Measurements from ENCODE around the gene EML3. TPM values are rescaled to one million over a fixed set of nuclear protein-coding genes. Genes with fewer than 3 reads are reported as not detected.
"Not testable (repeated sequence)": the region's sequence is repeated elsewhere in the genome, so short reads cannot be mapped to it uniquely, and the experiment has no call there.

EML3 gene
- polyA plus RNA-seq, 1 donor (not counting 4 experiments of a cell fraction or from before 2014, with no cell fraction given), result 13.6 TPM

DNA sequence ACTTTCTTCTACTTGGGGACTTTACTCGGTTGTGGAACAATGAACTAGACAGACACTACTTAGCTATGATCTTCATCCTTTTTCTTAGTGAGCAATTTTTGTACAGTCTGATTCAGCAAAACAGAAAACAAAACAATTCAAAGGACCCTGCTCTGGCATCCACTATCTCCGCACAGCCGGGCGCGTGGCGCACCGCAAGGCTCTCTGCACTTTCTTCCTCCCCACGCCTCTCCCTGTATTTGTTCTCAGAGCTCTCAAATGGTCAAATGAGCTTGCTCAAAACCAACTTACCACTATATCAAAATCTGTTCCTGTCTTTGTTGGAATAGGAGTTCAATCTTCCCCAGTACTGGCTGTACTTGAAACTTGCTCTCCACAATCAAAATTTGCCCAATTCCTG, 46.3 kb downstream of the EML3 start:
- Histone ChIP-seq H3K79me2 (ENCODE audit: control insufficient read depth, insufficient read depth, low read length) (peaks cover 73% of the 10 kb centered on the region), H3K27me3 (ENCODE audit: control insufficient read depth, extremely low read depth, insufficient read depth, low read length) (no peaks in the 10 kb centered on the region), H3K27ac (ENCODE audit: control insufficient read depth, insufficient read depth, low read length) (no peak overlapping the region), H3K4me3 (ENCODE audit: control insufficient read depth in 2 of 3, extremely low read depth in 1 of 3, insufficient read depth in 2 of 3, low read depth in 1 of 3, low read length in 3 of 3) (no peak overlapping the region), H3K4me2 (ENCODE audit: control insufficient read depth, extremely low read depth, insufficient read depth, low read depth, low read length) (no peak overlapping the region), H4K20me1 (ENCODE audit: control insufficient read depth, extremely low read depth, insufficient read depth, low read length) (peaks cover 25% of the 10 kb centered on the region), H2AFZ (ENCODE audit: control insufficient read depth, low read length) (no peak overlapping the region), H3K36me3 (ENCODE audit: control insufficient read depth in 2 of 2, extremely low read depth in 1 of 2, insufficient read depth in 2 of 2, low read length in 2 of 2) (peaks cover 36% of the 10 kb centered on the region in 2 experiments), H3K9ac (ENCODE audit: control insufficient read depth, extremely low read depth, insufficient read depth, low read length) (no peak overlapping the region), H3K4me1 (ENCODE audit: control insufficient read depth, extremely low read depth, insufficient read depth, low read length) (peaks cover 18% of the 10 kb centered on the region), H3K9me3 (ENCODE audit: control insufficient read depth, low read depth, low read length) (no peaks in the 10 kb centered on the region), H3K9me1 (ENCODE audit: control insufficient read depth, extremely low read depth, insufficient read depth, low read length) (peaks cover 2% of the 10 kb centered on the region)
- FAIRE-seq (no peak), DNase-seq (ENCODE audit: low read depth, low spot score) (no peak)
- dilution Hi-C loops (cut with MboI; ENCODE audit: extremely low pct_ligation_motif_present, low sequenced_read_pairs), result no loop called here
- TF ChIP-seq, protein P1, sequence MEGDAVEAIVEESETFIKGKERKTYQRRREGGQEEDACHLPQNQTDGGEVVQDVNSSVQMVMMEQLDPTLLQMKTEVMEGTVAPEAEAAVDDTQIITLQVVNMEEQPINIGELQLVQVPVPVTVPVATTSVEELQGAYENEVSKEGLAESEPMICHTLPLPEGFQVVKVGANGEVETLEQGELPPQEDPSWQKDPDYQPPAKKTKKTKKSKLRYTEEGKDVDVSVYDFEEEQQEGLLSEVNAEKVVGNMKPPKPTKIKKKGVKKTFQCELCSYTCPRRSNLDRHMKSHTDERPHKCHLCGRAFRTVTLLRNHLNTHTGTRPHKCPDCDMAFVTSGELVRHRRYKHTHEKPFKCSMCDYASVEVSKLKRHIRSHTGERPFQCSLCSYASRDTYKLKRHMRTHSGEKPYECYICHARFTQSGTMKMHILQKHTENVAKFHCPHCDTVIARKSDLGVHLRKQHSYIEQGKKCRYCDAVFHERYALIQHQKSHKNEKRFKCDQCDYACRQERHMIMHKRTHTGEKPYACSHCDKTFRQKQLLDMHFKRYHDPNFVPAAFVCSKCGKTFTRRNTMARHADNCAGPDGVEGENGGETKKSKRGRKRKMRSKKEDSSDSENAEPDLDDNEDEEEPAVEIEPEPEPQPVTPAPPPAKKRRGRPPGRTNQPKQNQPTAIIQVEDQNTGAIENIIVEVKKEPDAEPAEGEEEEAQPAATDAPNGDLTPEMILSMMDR (optimal IDR thresholded peaks at IDR 0.05 in 1 of 3, IDR thresholded peaks at IDR 0.05 in 1 of 3, conservative IDR thresholded peaks at IDR 0.05 in 1 of 3; ENCODE audit: extremely low read depth in 1 of 3, insufficient read depth in 2 of 3, low read length in 3 of 3), result no peak
- no peak for TF ChIP-seq EZH2 (IDR thresholded peaks at IDR 0.05; ENCODE audit: low read length)

DNA sequence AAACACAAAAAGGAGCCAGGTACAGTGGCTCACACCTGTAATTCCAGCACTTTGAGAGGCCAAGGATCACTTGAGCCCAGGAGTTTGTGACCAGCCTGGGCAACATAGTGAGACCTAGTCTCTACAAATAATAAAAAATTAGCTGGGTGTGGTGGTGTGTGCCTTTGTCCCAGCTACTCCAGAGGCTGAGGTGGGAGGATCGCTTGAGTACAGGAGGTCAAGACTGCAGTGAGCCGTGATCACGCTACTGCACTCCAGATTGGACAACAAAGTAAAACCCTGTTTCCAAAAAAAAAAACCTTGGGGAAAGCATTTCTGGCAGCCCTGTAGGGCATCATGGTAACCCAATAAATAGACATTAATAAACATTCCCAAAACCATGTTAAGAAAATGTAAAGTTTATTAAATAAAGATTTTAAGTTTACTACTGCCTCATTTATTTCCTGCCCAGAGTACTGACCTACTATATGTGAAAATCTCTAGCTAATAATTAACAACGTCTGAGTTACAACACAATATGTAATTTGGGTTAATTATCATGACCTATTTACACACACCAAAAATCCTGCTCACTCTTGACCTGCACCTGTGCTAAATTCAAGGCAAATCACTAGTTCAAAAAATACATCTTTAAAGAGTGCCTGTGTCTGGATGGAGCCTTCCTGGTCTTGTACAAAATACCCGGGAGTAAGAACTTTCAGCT, 47.3 kb downstream of the EML3 start:
- Histone ChIP-seq H3K9me1 (ENCODE audit: control insufficient read depth, extremely low read depth, insufficient read depth, low read length) (peaks cover 2% of the 10 kb centered on the region), H3K4me1 (ENCODE audit: control insufficient read depth, extremely low read depth, insufficient read depth, low read length) (peaks cover 24% of the 10 kb centered on the region), H3K9me3 (ENCODE audit: control insufficient read depth, low read depth, low read length) (no peaks in the 10 kb centered on the region), H4K20me1 (ENCODE audit: control insufficient read depth, extremely low read depth, insufficient read depth, low read length) (peaks cover 21% of the 10 kb centered on the region), H3K4me3 (ENCODE audit: control insufficient read depth in 2 of 3, extremely low read depth in 1 of 3, insufficient read depth in 2 of 3, low read depth in 1 of 3, low read length in 3 of 3) (no peak overlapping the region), H3K36me3 (ENCODE audit: control insufficient read depth in 2 of 2, extremely low read depth in 1 of 2, insufficient read depth in 2 of 2, low read length in 2 of 2) (peaks cover 27 to 32% of the 10 kb centered on the region in 2 experiments), H3K9ac (ENCODE audit: control insufficient read depth, extremely low read depth, insufficient read depth, low read length) (no peak overlapping the region), H3K27me3 (ENCODE audit: control insufficient read depth, extremely low read depth, insufficient read depth, low read length) (no peaks in the 10 kb centered on the region), H3K4me2 (ENCODE audit: control insufficient read depth, extremely low read depth, insufficient read depth, low read depth, low read length) (no peak overlapping the region), H3K79me2 (ENCODE audit: control insufficient read depth, insufficient read depth, low read length) (peaks cover 63% of the 10 kb centered on the region), H2AFZ (ENCODE audit: control insufficient read depth, low read length) (no peak overlapping the region), H3K27ac (ENCODE audit: control insufficient read depth, insufficient read depth, low read length) (no peak overlapping the region)
- FAIRE-seq (no peak), DNase-seq (ENCODE audit: low read depth, low spot score) (no peak)
- no peak for TF ChIP-seq EZH2 (IDR thresholded peaks at IDR 0.05; ENCODE audit: low read length)
- TF ChIP-seq, protein P1 (optimal IDR thresholded peaks at IDR 0.05 in 1 of 3, IDR thresholded peaks at IDR 0.05 in 1 of 3, conservative IDR thresholded peaks at IDR 0.05 in 1 of 3; ENCODE audit: extremely low read depth in 1 of 3, insufficient read depth in 2 of 3, low read length in 3 of 3), result no peak
- dilution Hi-C loops (cut with MboI; ENCODE audit: extremely low pct_ligation_motif_present, low sequenced_read_pairs), result no loop called here

DNA sequence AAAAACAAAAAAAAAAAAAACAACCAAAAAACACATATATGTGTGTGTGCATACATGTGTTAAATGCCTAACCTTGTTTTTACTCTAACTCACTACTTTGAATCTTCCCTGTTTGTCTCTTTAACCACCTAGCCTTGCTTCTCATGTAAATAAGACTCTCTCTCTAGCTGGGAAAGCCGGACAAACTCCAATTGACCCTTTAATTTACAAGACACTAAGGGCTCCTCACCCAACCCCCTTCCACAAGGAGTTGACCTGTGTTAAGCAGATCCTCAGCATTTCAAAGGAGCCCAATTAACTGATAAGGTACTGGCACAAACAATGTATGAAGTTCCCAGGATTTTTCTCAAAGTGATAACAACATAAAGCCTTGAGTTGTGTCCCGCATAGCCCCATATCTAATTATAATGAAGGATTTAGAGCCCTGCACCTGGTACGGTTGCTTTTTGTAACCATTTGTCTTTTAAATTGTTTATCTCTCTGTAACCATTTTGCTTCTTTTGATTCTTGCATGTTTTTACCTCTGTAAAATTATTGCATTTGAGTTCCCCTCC, 50.8 kb downstream of the EML3 start:
- dilution Hi-C loops (cut with MboI; ENCODE audit: extremely low pct_ligation_motif_present, low sequenced_read_pairs); H3K9me3 ChIP-seq (ENCODE audit: control insufficient read depth, low read depth, low read length); H3K9me1 ChIP-seq (ENCODE audit: control insufficient read depth, extremely low read depth, insufficient read depth, low read length); H2AFZ ChIP-seq (ENCODE audit: control insufficient read depth, low read length); FAIRE-seq; H3K9ac ChIP-seq (ENCODE audit: control insufficient read depth, extremely low read depth, insufficient read depth, low read length); H3K27me3 ChIP-seq (ENCODE audit: control insufficient read depth, extremely low read depth, insufficient read depth, low read length); H3K4me2 ChIP-seq (ENCODE audit: control insufficient read depth, extremely low read depth, insufficient read depth, low read depth, low read length); H3K4me3 ChIP-seq (ENCODE audit: control insufficient read depth in 2 of 3, extremely low read depth in 1 of 3, insufficient read depth in 2 of 3, low read depth in 1 of 3, low read length in 3 of 3); DNase-seq (ENCODE audit: low read depth, low spot score): not testable (repeated sequence)
- H3K79me2 ChIP-seq (ENCODE audit: control insufficient read depth, insufficient read depth, low read length), result peaks cover 37% of the 10 kb centered on the region
- peaks cover 18 to 44% of the 10 kb centered on the region in 2 experiments for H3K36me3 ChIP-seq (ENCODE audit: control insufficient read depth in 2 of 2, extremely low read depth in 1 of 2, insufficient read depth in 2 of 2, low read length in 2 of 2)
- H3K4me1 ChIP-seq (ENCODE audit: control insufficient read depth, extremely low read depth, insufficient read depth, low read length), result peaks cover 57% of the 10 kb centered on the region
- peaks cover 17% of the 10 kb centered on the region for H4K20me1 ChIP-seq (ENCODE audit: control insufficient read depth, extremely low read depth, insufficient read depth, low read length)
- H3K27ac ChIP-seq (ENCODE audit: control insufficient read depth, insufficient read depth, low read length), result peak overlapping the region; percentile 28

Data from keratinocyte (primary cell).